ENCODE data around the gene ATF7. TPM values are rescaled to one million over a fixed set of nuclear protein-coding genes. Genes with fewer than 3 reads are reported as not detected.

The ATF7 gene
- total and polyA plus RNA-seq, 2 of the 13 experiments (the other 11 are each of a cell fraction or from before 2014, with no cell fraction given): 9.6 to 16.2 TPM

- TF ChIP-seq, protein P1, sequence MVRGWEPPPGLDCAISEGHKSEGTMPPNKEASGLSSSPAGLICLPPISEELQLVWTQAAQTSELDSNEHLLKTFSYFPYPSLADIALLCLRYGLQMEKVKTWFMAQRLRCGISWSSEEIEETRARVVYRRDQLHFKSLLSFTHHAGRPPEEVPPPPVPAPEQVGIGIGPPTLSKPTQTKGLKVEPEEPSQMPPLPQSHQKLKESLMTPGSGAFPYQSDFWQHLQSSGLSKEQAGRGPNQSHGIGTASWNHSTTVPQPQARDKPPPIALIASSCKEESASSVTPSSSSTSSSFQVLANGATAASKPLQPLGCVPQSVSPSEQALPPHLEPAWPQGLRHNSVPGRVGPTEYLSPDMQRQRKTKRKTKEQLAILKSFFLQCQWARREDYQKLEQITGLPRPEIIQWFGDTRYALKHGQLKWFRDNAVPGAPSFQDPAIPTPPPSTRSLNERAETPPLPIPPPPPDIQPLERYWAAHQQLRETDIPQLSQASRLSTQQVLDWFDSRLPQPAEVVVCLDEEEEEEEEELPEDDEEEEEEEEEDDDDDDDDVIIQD (CRISPR knock-in tag; IDR thresholded peaks at IDR 0.05; ENCODE audit: low read depth): no peak
- no peak for TF ChIP-seq ZNF850 (CRISPR knock-in tag; conservative IDR thresholded peaks at IDR 0.05)
- TF ChIP-seq ZNF460 (CRISPR knock-in tag; IDR thresholded peaks at IDR 0.05; ENCODE audit: borderline replicate concordance): peak; percentile 31; the same call in 1 of the 2 replicates
- TF ChIP-seq MLXIP (CRISPR knock-in tag; IDR thresholded peaks at IDR 0.05; ENCODE audit: borderline replicate concordance): no peak; the same call in 1 of the 2 replicates
- TF ChIP-seq EHMT2 (IDR thresholded peaks at IDR 0.05; ENCODE audit: borderline replicate concordance, low read depth, low read length): no peak
- no peak for TF ChIP-seq ZNF550 (CRISPR knock-in tag; IDR thresholded peaks at IDR 0.05; ENCODE audit: borderline replicate concordance)
- 0 out of 2 replicates have a peak, but pooled peaks have one; percentile 23 for TF ChIP-seq DDIT3 (CRISPR knock-in tag; IDR thresholded peaks at IDR 0.05)
- TF ChIP-seq ZFP36 (IDR thresholded peaks at IDR 0.05; ENCODE audit: borderline replicate concordance, low read depth, low read length, partially characterized antibody): no peak
- no peak; the same call in 1 of the 2 replicates for TF ChIP-seq NR2F2 (IDR thresholded peaks at IDR 0.05; ENCODE audit: borderline replicate concordance, low read depth)
- peak; percentile 62 for TF ChIP-seq MEF2D (CRISPR knock-in tag; IDR thresholded peaks at IDR 0.05)
- TF ChIP-seq TCF12 (IDR thresholded peaks at IDR 0.05): no peak
- 0 out of 2 replicates have a peak, but pooled peaks have one; percentile 28 for TF ChIP-seq TCF12 (CRISPR knock-in tag; IDR thresholded peaks at IDR 0.05)
- TF ChIP-seq, protein P2, sequence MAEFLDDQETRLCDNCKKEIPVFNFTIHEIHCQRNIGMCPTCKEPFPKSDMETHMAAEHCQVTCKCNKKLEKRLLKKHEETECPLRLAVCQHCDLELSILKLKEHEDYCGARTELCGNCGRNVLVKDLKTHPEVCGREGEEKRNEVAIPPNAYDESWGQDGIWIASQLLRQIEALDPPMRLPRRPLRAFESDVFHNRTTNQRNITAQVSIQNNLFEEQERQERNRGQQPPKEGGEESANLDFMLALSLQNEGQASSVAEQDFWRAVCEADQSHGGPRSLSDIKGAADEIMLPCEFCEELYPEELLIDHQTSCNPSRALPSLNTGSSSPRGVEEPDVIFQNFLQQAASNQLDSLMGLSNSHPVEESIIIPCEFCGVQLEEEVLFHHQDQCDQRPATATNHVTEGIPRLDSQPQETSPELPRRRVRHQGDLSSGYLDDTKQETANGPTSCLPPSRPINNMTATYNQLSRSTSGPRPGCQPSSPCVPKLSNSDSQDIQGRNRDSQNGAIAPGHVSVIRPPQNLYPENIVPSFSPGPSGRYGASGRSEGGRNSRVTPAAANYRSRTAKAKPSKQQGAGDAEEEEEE (CRISPR knock-in tag; IDR thresholded peaks at IDR 0.05; ENCODE audit: borderline replicate concordance): no peak
- TF ChIP-seq ZNF557 (CRISPR knock-in tag; IDR thresholded peaks at IDR 0.05): 0 out of 2 replicates have a peak, but pooled peaks have one; percentile 67
- no peak for TF ChIP-seq HDAC6 (IDR thresholded peaks at IDR 0.05; ENCODE audit: low read depth, low read length)
- TF ChIP-seq ZMAT3 (CRISPR knock-in tag; conservative IDR thresholded peaks at IDR 0.05): peak; percentile 79; the same call in 1 of the 2 replicates
- TF ChIP-seq NR1H2 (CRISPR knock-in tag; IDR thresholded peaks at IDR 0.05; ENCODE audit: borderline replicate concordance, low read depth): no peak
- TF ChIP-seq ZFX (CRISPR knock-in tag; IDR thresholded peaks at IDR 0.05; ENCODE audit: low read depth): peak; percentile 98
- peak; percentile 86 for TF ChIP-seq ZNF18 (CRISPR knock-in tag; IDR thresholded peaks at IDR 0.05; ENCODE audit: insufficient replicate concordance)
- TF ChIP-seq IRX3 (CRISPR knock-in tag; IDR thresholded peaks at IDR 0.05; ENCODE audit: borderline replicate concordance, low read depth): no peak; the same call in 1 of the 2 replicates
Measured at GRCh38 chr12:53500776-53501614, 125.2 kb downstream of the ATF7 start, which contains the start of gene TARBP2 (continued).

Measured in HepG2 (cell line).